K562 (cell line): ENCODE measurements around the gene LMBRD1. TPM values are rescaled to one million over a fixed set of nuclear protein-coding genes. Genes with fewer than 3 reads are reported as not detected.

ENCODE experiments used
- ATAC-seq: fragments of 200-7000 bp; cut with Tn5 transposase; 3 replicates; pipeline ENCODE4 v1.9.1; 2020; ENCODE audit warnings: moderate library complexity
- BruUV-seq: library from RNA; stranded (reverse); fragments of 400-500 nt; replicated peaks from 2 replicates; lab custom pipeline; 2021; lab: Mats Ljungman, UMichigan
- CTCF ChIA-PET: fragments of 300-600 bp; formaldehyde crosslinking; extraction: SDS; loops from one replicate; lab custom pipeline; 2021; ENCODE audit warnings: low intra/inter-chr PET ratio; lab: Yijun Ruan, JAX
- POLR2A ChIA-PET: fragments of 300-600, 350-650 bp; sonication (Branson Sonifier 250); formaldehyde crosslinking; extraction: SDS; loops from one replicate; lab custom pipeline; 2021; ENCODE audit warnings: antibody characterized with exemption, inconsistent platforms; lab: Yijun Ruan, JAX
- DNase-seq, 4 experiments: peaks; one replicate each; pipeline versions ENCODE4 v3.0.0 to v3.0.0-alpha.2; 2011 to 2018; ENCODE audit warnings: low spot score in 3 of 4, mixed read lengths in 3 of 4; ENCODE audit errors: extremely low read depth in 1 of 4
- FAIRE-seq: peaks from 2 replicates; lab custom pipeline; 2011; peaks lifted over from hg19 to GRCh38; lab: Jason Lieb, UNC
- H2AFZ ChIP-seq: 2 replicates; pipeline ENCODE4 v1.6.0; 2011; ENCODE audit warnings: low read depth, low read length, control low read depth, inconsistent platforms
- H3K27ac ChIP-seq: fragments of 200-600 bp; 3 replicates; pipeline ENCODE4 v1.8.0; 2011; ENCODE audit warnings: low read depth, mild to moderate bottlenecking, control low read depth, inconsistent platforms, low read length, moderate library complexity, mixed read lengths; ENCODE audit errors: extremely low read depth
- H3K27me3 ChIP-seq, 2 experiments: fragments of 300-600 bp in 1 of 2; 2 replicates in 1 of 2; 3 replicates in 1 of 2; pipeline versions ENCODE4 v1.6.0 to v1.8.0; 2011; ENCODE audit warnings: inconsistent platforms in 2 of 2, low read length in 2 of 2, mild to moderate bottlenecking in 1 of 2, mixed read lengths in 1 of 2, moderate library complexity in 1 of 2; ENCODE audit not compliant: control insufficient read depth in 2 of 2, insufficient read depth in 2 of 2
- H3K36me3 ChIP-seq: fragments of 300-600 bp; 3 replicates; pipeline ENCODE4 v1.8.0; 2011; ENCODE audit warnings: mild to moderate bottlenecking, low read length, inconsistent platforms; ENCODE audit not compliant: control insufficient read depth, insufficient read depth
- H3K4me1 ChIP-seq, 2 experiments: fragments of 200-600 bp in 1 of 2; replicated peaks in 1 of 2; 2 replicates in 1 of 2; 3 replicates in 1 of 2; pipeline versions ENCODE4 v1.5.1 to v1.8.0; 2011; ENCODE audit warnings: inconsistent platforms in 2 of 2, low read length in 2 of 2, mild to moderate bottlenecking in 1 of 2, mixed read lengths in 1 of 2, moderate library complexity in 1 of 2; ENCODE audit not compliant: control insufficient read depth in 2 of 2, insufficient read depth in 2 of 2
- H3K4me2 ChIP-seq: 2 replicates; pipeline ENCODE4 v1.6.1; 2011; ENCODE audit warnings: low read length, control low read depth, inconsistent platforms, mixed read lengths; ENCODE audit not compliant: insufficient read depth
- H3K4me3 ChIP-seq: fragments of 200-600 bp; sonication (generic), shearing (Covaris generic); 2 replicates; pipeline ENCODE4 v1.5.1; 2016; ENCODE audit warnings: control low read depth, inconsistent platforms
- H3K79me2 ChIP-seq: fragments of 200-600 bp; 3 replicates; pipeline ENCODE4 v1.8.0; 2011; ENCODE audit warnings: low read length, inconsistent platforms; ENCODE audit not compliant: control insufficient read depth, insufficient read depth
- H3K9ac ChIP-seq, 2 experiments: 2 replicates each; pipeline versions ENCODE4 v1.6.0 to v1.6.1; 2011; ENCODE audit warnings: low read depth in 2 of 2, low read length in 2 of 2, control low read depth in 1 of 2, inconsistent platforms in 1 of 2, mild to moderate bottlenecking in 1 of 2, mixed read lengths in 1 of 2; ENCODE audit not compliant: insufficient read depth in 1 of 2
- H3K9me1 ChIP-seq: one replicate; pipeline ENCODE4 v1.6.0; 2011; ENCODE audit warnings: inconsistent platforms, mild to moderate bottlenecking, low read length, moderate library complexity; ENCODE audit not compliant: control insufficient read depth, insufficient read depth
- H3K9me3 ChIP-seq: replicated peaks from 2 replicates; pipeline ENCODE4 v1.5.1; 2011; ENCODE audit warnings: low read depth, low read length, inconsistent platforms; ENCODE audit not compliant: control insufficient read depth, insufficient read depth
- H4K20me1 ChIP-seq: replicated peaks from 2 replicates; pipeline ENCODE4 v1.6.1; 2011; ENCODE audit warnings: low read length, inconsistent platforms, mixed read lengths; ENCODE audit not compliant: control insufficient read depth, insufficient read depth
- CEBPB ChIP-seq: fragments of 450-650 bp; IDR thresholded peaks from 2 replicates; pipeline ENCODE4 v1.6.1; 2016; ENCODE audit warnings: missing genetic modification characterization, missing compliant biosample characterization
- NR1H2 ChIP-seq: sonication (generic); formaldehyde crosslinking; IDR thresholded peaks from 2 replicates; pipeline ENCODE4 v1.4.0; 2020; ENCODE audit warnings: mild to moderate bottlenecking, missing genetic modification reagents
- PHF8 ChIP-seq: fragments of 200-600 bp; sonication (generic); IDR thresholded peaks from 2 replicates; pipeline ENCODE4 v1.6.1; 2012; ENCODE audit warnings: mixed run types, mild to moderate bottlenecking, inconsistent platforms, low read length, moderate library complexity, borderline replicate concordance
- WGBS: fragments of 100-300 bp; shearing (Covaris generic); methylation state at CpG from one replicate; pipeline ENCODE4 v1.1.6; 2016; ENCODE audit warnings: low coverage, mixed read lengths; ENCODE audit not compliant: insufficient coverage; ENCODE audit errors: missing lambda C conversion rate; 5-methylcytosine and 5-hydroxymethylcytosine counted together
- in situ Hi-C: fragments of 300-500 bp; cut with MboI; formaldehyde crosslinking; loops from 4 replicates; pipeline ENCODE4 v1.15.0; 2018; ENCODE audit warnings: inconsistent platforms, mixed read lengths
- intact Hi-C: fragments of 100-400 bp; cut with micrococcal nuclease; formaldehyde crosslinking; loops from 2 replicates; pipeline ENCODE4 v1.14.2; 2022
- polyA plus RNA-seq, 8 experiments: library from polyadenylated mRNA; depleted of rRNA in 4 of 8; stranded (reverse) in 5 of 8; unstranded in 3 of 8; fragments of >200 nt; fragmentation: Nextera tagmentation in 2 of 8; fragmentation: Illumina TruSeq in 1 of 8; extraction: Ambion mirVana in 2 of 8; extraction: Trizol in 1 of 8; gene quantifications; 2 replicates each; pipeline versions ENCODE4 v1.2.1 to v1.2.3, GENCODE V29; 2011 to 2014; ENCODE audit warnings: inconsistent platforms in 1 of 8, missing spikeins in 1 of 8
- total RNA-seq, 7 experiments: library from RNA; depleted of rRNA in 6 of 7; stranded (reverse); fragments of >200 nt in 6 of 7; fragmentation: Illumina TruSeq in 2 of 7; extraction: Trizol in 2 of 7; gene quantifications; 2 replicates each; pipeline versions ENCODE4 v1.2.1 to v1.2.3, GENCODE V29; 2011 to 2021; ENCODE audit warnings: low replicate concordance in 1 of 7

Gene LMBRD1
- total and polyA plus RNA-seq, 9 of the 15 experiments (the other 6 are each of a cell fraction or from before 2014, with no cell fraction given) = 14.0 to 85.2 (median 26.5) TPM

DNA sequence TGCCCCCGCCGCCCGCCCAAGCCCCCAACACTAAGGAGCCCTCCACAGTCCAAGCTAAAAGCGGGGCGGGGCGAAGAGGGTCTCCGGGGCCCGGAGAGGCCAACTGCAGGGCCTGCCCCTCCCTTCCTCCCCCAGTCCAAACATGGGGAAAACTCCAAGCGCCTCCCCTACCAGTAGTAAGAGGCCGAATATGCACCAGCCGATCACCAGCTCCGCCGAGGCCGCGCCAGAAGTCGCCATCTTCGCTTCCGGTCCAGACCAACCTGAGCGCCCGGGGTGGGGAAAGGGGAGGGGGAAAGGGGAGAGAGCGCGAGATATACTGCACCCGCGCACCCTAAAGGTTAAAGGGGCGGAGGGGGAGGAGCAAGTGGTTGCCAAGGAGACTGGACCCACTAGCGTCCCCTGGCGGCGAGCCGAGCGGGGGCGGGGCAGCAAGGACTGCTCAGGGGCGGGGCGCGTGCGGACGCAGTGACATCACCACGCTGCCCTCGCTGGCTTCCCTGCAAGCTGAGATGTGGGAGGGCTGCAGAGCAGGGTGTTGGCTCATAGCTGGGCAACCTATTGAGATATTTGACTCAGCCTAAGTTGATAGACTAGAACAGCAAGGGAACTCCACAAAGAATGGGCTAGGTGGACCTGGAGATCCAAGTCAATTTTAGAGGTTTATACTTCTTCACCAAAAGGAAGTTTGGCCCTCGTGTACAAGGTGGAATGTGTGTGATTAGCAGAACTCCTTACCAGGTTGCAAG, at the start of gene LMBRD1 (continued):
- TF ChIP-seq CEBPB = peak; percentile 57; the same call in 1 of the 2 replicates

- DNase-seq = no peak
- FAIRE-seq = no peak
- Histone ChIP-seq H3K9me1 (no peaks in the 10 kb centered on the region), H3K9me3 (no peaks in the 10 kb centered on the region), H3K79me2 (no peaks in the 10 kb centered on the region), H3K36me3 (no peaks in the 10 kb centered on the region), H3K27me3 (no peaks in the 10 kb centered on the region), H3K27ac (no peak overlapping the region), H3K4me2 (no peak overlapping the region), H3K4me3 (no peak overlapping the region), H2AFZ (no peak overlapping the region)
- WGBS = 0% methylated on average over 2 of the region's 2 CpGs
- intact Hi-C loops = no loop called here
- no peak for ATAC-seq
- TF ChIP-seq NR1H2 (CRISPR knock-in tag) = no peak
- TF ChIP-seq PHF8 = no peak
- TF ChIP-seq, all 486 proteins: peak for 0
- Histone ChIP-seq H3K4me1 (no peaks in the 10 kb centered on the region), H3K9ac (no peak overlapping the region), H4K20me1 (no peaks in the 10 kb centered on the region)
- CTCF ChIA-PET = no interaction called here
- POLR2A ChIA-PET = no interaction called here
- BruUV-seq = no TSS peak
- in situ Hi-C loops = no loop called here
These were observed 49.5 kb upstream of the LMBRD1 start for GRCh38 chr6:69846312-69846711.
